Mesothelial cell of epicardium (in vitro differentiated cells): Measurements from ENCODE around the gene CHST11. TPM values are rescaled to one million over a fixed set of nuclear protein-coding genes. Genes with fewer than 3 reads are reported as not detected.

ENCODE experiments used
- DNase-seq, 2 experiments: peaks; one replicate each; pipeline ENCODE4 v3.0.0; 2021; ENCODE audit warnings: low spot score in 2 of 2; ENCODE audit not compliant: unreplicated experiment in 2 of 2
- H3K27ac Mint-ChIP-seq: 2 replicates; pipeline ENCODE4 v1.8.0; 2021; ENCODE audit warnings: mixed read lengths
- H3K27me3 Mint-ChIP-seq: 2 replicates; pipeline ENCODE4 v1.8.0; 2021; ENCODE audit warnings: low read depth, mixed read lengths
- H3K36me3 Mint-ChIP-seq: 2 replicates; pipeline ENCODE4 v1.8.0; 2021; ENCODE audit warnings: mixed read lengths
- H3K4me1 Mint-ChIP-seq: 2 replicates; pipeline ENCODE4 v1.8.0; 2021; ENCODE audit warnings: mixed read lengths
- H3K4me3 Mint-ChIP-seq: 2 replicates; pipeline ENCODE4 v1.8.0; 2021; ENCODE audit warnings: mild to moderate bottlenecking, moderate library complexity, mixed read lengths
- H3K9me3 Mint-ChIP-seq: 2 replicates; pipeline ENCODE4 v1.8.0; 2021; ENCODE audit warnings: mixed read lengths
- total RNA-seq: library from RNA; stranded (reverse); gene quantifications from 3 replicates; pipeline ENCODE4 v1.2.1, GENCODE V29; 2021
- TF ChIP-seq, protein P1 (sequence below): fragments of 200-600 bp; sonication (generic); IDR thresholded peaks from one replicate; pipeline ENCODE4 v1.5.0; 2021; ENCODE audit warnings: antibody characterized with exemption; ENCODE audit not compliant: unreplicated experiment

Gene CHST11
- total RNA-seq, 1 donor from 2014 or later, result 15.0 TPM

DNA sequence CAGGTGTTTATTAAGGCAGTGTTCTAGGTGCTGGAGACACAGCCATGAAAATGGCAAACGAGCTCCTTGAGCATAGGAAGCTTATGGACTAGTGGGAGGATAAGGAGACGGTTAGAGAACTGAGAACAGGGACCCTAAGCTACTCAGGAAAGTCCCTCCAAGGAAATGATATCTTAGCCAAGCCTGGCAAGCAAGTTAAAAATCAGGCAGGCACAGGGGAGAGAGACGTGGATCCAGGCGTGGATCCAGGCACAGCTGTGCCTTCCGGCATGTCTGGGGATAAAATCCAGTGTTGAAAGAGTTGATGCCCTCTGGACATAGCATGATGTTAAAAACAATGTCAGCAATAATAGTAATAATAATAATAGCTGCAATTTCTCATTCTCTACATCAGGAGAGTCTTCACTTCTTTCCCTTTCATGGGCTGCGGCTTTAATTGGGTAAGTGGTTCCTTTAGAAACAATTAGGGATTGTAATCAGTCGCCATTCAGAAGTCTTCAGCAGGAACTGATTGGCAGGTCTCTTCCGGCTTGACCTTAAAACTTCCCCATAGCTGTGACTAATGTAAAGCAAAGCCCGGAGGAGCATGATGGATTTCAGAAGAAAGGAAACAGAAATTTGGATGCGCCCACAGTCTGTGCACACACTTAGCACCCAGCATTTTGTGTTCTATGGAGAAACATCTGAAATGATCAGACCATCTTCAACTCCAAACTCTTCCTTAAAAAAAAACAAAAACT lies 271.1 kb downstream of the CHST11 start:
- peaks cover 6% of the 10 kb centered on the region for H3K27me3 Mint-ChIP-seq
- no peaks in the 10 kb centered on the region for H3K36me3 Mint-ChIP-seq
- TF ChIP-seq, protein P1, sequence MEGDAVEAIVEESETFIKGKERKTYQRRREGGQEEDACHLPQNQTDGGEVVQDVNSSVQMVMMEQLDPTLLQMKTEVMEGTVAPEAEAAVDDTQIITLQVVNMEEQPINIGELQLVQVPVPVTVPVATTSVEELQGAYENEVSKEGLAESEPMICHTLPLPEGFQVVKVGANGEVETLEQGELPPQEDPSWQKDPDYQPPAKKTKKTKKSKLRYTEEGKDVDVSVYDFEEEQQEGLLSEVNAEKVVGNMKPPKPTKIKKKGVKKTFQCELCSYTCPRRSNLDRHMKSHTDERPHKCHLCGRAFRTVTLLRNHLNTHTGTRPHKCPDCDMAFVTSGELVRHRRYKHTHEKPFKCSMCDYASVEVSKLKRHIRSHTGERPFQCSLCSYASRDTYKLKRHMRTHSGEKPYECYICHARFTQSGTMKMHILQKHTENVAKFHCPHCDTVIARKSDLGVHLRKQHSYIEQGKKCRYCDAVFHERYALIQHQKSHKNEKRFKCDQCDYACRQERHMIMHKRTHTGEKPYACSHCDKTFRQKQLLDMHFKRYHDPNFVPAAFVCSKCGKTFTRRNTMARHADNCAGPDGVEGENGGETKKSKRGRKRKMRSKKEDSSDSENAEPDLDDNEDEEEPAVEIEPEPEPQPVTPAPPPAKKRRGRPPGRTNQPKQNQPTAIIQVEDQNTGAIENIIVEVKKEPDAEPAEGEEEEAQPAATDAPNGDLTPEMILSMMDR, result no peak
- H3K9me3 Mint-ChIP-seq, result no peaks in the 10 kb centered on the region
- H3K27ac Mint-ChIP-seq, result no peak overlapping the region
- DNase-seq, result no peak
- H3K4me1 Mint-ChIP-seq, result peaks cover 11% of the 10 kb centered on the region
- H3K4me3 Mint-ChIP-seq, result no peak overlapping the region

DNA sequence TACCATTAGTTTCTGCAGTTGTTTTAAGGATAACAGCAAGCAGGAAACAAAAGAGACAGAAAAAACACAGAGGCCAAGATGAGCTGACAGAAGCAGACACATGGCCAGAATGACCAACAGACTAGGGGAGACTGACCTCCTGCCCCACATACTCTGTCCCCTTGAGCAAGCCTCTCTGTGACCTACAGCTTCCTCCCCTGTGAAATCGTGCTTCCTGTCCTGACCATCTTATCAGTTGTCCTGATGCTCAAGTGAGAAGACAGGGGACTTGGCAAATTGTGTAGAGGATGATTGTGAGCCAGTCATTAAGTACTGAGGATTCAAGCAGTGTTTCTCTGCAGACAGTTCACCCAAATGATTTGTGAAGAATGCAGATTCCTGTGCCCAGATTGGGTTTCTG lies 272.3 kb downstream of the CHST11 start:
- Mint-ChIP-seq H3K27me3 (peaks cover 6% of the 10 kb centered on the region), H3K9me3 (no peaks in the 10 kb centered on the region), H3K36me3 (no peaks in the 10 kb centered on the region), H3K27ac (no peak overlapping the region), H3K4me3 (no peak overlapping the region), H3K4me1 (peaks cover 2% of the 10 kb centered on the region)
- DNase-seq, result no peak
- TF ChIP-seq, protein P1, result no peak

DNA sequence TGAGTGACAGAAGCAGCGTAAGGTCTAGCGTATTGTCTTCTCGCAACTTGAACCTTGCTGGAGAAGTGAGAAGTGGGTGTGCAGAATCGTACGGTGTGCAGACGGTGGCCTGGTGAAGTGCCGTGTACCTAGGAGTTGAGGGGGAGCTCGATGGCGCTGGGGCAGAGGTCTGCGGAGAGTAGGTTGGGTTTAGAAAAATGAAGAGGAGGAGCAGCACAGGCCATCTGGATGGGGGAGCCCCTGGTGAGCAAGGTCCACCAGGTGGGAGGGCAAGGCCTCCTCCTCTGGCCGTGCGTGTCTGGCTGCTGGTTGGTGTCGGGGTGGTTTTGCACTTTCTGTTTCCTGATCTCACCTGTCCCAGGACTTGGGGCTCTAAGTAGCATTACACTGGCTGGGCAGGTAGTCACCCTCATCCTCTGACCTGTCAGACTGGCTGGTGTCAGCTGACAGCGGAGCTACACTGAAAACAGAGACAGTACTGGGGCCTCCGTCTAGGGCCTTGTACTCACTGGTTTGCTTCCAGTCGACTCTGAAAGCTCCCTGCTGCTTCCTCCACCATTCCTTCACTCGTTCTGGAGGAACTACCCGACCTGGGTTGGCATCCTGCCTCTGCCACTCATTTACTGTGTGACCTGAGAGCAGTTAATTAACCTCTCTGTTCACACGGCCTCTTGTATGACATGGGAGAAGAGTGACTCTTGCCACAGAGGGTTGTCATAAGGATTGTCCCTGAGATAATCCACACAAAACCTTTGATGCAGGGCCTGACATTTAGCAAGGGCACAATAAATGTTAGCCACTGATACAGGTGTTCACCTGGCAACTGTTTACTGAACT lies 273.1 kb downstream of the CHST11 start:
- Mint-ChIP-seq H3K9me3 (no peaks in the 10 kb centered on the region), H3K27ac (no peak overlapping the region), H3K4me3 (no peak overlapping the region), H3K27me3 (peaks cover 10% of the 10 kb centered on the region), H3K4me1 (no peaks in the 10 kb centered on the region), H3K36me3 (no peaks in the 10 kb centered on the region)
- DNase-seq, result no peak
- TF ChIP-seq, protein P1, result no peak

DNA sequence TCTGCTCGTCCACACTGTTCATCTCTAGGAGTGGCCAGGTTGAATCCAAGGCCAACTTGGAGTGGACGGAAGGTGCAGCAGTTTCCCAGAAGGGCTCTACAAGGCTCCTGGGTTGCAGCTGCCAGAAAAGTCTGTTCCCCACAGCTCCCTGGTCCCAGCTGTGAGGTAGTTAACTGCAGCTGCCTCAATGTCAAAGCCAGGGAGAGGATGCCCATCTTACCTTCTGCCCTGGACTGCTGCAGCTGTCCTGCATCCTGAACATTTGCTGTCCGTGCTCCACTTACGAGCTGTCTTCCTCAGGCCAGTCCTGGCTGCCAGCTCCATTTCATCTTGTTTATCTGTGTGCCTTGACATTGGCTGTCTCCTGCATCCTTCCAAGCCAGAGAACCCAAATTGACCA lies 274.0 kb downstream of the CHST11 start:
- Mint-ChIP-seq H3K27me3 (peaks cover 12% of the 10 kb centered on the region), H3K4me3 (no peak overlapping the region), H3K4me1 (peaks cover 1% of the 10 kb centered on the region), H3K36me3 (no peaks in the 10 kb centered on the region), H3K9me3 (no peaks in the 10 kb centered on the region), H3K27ac (no peak overlapping the region)
- TF ChIP-seq, protein P1, result no peak
- no peak for DNase-seq

DNA sequence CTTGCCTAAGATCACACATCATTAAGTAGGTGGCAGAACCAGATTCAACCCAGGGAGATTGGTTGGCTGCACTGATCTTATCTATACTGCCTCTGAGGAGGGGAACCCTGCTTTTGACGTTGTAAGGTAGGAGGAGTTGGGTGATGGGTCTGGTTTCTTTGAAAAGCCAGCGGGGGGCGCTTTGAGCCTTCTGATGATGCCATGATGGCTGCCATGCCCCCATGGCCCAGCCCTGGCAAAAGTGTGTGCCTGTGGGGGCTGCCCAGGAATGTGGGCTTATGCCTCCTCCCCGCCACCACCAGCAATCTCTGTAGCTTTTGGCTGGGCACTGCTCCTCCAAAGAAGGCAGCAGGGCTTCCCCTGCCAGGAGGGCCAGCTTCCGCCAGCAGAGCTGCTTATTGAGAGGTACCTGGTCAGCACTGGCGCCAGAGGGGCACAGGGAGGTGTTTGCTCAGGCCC lies 277.0 kb downstream of the CHST11 start:
- no peak for DNase-seq
- Mint-ChIP-seq H3K36me3 (no peaks in the 10 kb centered on the region), H3K9me3 (no peaks in the 10 kb centered on the region), H3K4me3 (no peak overlapping the region), H3K4me1 (peaks cover 17% of the 10 kb centered on the region), H3K27me3 (peaks cover 11% of the 10 kb centered on the region), H3K27ac (no peak overlapping the region)
- TF ChIP-seq, protein P1, result no peak
